GM23248 (cell line): ENCODE results near the gene ADCYAP1R1.

ENCODE experiments used
- EZH2 ChIP-seq: fragments of 200-600 bp; sonication (generic); IDR thresholded peaks from 2 replicates; pipeline ENCODE4 v1.6.1; 2018; ENCODE audit warnings: antibody characterized with exemption, mild to moderate bottlenecking; ENCODE audit not compliant: insufficient read depth, poor library complexity, severe bottlenecking
- EZH2phosphoT487 ChIP-seq: fragments of 200-600 bp; sonication (generic); IDR thresholded peaks from 2 replicates; pipeline ENCODE4 v1.6.1; 2018; ENCODE audit warnings: antibody characterized with exemption, moderate library complexity, mild to moderate bottlenecking, low read depth; ENCODE audit not compliant: insufficient read depth

DNA sequence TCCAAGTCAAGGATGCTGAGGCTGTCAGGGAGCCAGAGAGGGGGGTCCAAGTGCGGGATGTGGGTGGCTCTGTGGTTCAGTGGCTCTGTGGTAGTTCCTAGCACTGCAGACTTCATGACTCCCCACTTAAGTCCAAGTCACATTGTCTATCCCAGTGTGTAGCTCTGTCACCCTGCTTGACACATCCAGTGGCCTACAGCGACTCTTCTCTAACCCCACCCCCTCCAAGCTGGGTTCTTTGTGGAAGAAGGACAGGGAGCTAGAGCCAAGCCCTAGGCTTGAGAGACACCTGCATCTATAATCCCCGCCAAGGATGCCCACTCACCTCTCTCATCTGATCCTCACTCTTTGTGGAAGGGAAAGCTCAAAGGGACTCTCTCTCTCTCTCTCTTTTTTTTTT, 57.6 kb downstream of the ADCYAP1R1 start:
- TF ChIP-seq EZH2 (no peak), EZH2phosphoT487 (no peak)
